HK-2 (cell line): Measurements from ENCODE around the gene MARCKS.
"Not testable (repeated sequence)": the region's sequence is repeated elsewhere in the genome, so short reads cannot be mapped to it uniquely, and the experiment has no call there.

Source experiments
- DNase-seq: peaks from one replicate; pipeline ENCODE4 v3.0.0-alpha.2; 2018; ENCODE audit not compliant: unreplicated experiment

Gene MARCKS

GRCh38 chr6:113884011-113884410 is 26.9 kb downstream of the MARCKS start:
- no peak for DNase-seq

- DNase-seq = no peak
These were observed 29.4 kb downstream of the MARCKS start for GRCh38 chr6:113886512-113886911.

GRCh38 chr6:113888493-113888892 is 31.3 kb downstream of the MARCKS start:
- DNase-seq = no peak

- DNase-seq = no peak
These were observed 31.9 kb downstream of the MARCKS start for GRCh38 chr6:113888956-113889630.

GRCh38 chr6:113893451-113893850 is 36.3 kb downstream of the MARCKS start:
- no peak for DNase-seq

- DNase-seq = no peak
These were observed 36.7 kb downstream of the MARCKS start for GRCh38 chr6:113893866-113894265.

GRCh38 chr6:113894712-113895674 is 37.8 kb downstream of the MARCKS start:
- DNase-seq = no peak

- no peak for DNase-seq
These were observed 44.3 kb downstream of the MARCKS start for GRCh38 chr6:113901482-113901881.

GRCh38 chr6:113903666-113904330 is 46.7 kb downstream of the MARCKS start:
- no peak for DNase-seq

- DNase-seq = no peak
These were observed 50.1 kb downstream of the MARCKS start for GRCh38 chr6:113907102-113907815.

GRCh38 chr6:113908801-113909200 is 51.7 kb downstream of the MARCKS start:
- no peak for DNase-seq

- DNase-seq = no peak
These were observed 52.2 kb downstream of the MARCKS start for GRCh38 chr6:113909224-113909856.

GRCh38 chr6:113910285-113910684 is 53.1 kb downstream of the MARCKS start:
- DNase-seq = not testable (repeated sequence)
